HG03045 (cell line): Measurements from ENCODE around the gene MICU1.
A peak's percentile ranks its signal among the peaks of the same experiment; 100 is the strongest.
"Not testable (repeated sequence)": the region's sequence is repeated elsewhere in the genome, so short reads cannot be mapped to it uniquely, and the experiment has no call there.

ENCODE experiments used
- ATAC-seq: cut with Tn5 transposase; IDR thresholded peaks from one replicate; pipeline ENCODE4 v1.9.1; 2021; ENCODE audit warnings: mild to moderate bottlenecking, moderate library complexity; ENCODE audit not compliant: unreplicated experiment

MICU1 gene

DNA sequence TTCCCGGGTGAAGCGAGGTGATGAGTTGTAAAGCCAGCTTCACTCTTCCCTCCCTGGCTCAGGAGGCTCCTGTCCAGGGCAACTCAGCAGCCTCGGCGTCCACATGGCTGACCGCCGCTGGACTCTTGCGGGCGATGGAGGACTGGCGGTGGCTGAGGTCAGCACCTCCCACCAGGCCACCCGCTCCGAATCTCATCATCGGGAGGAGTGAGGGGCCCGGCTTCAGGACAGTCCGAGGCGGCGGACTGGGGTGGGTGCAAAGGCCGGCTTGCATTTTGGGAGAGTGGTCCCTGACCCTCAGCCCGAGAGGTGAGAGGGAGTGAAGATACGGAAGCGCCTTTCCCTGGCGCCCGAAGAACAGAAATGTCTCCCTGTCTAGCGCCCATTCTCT, 271.9 kb downstream of the MICU1 start:
- ATAC-seq = peak; percentile 22

DNA sequence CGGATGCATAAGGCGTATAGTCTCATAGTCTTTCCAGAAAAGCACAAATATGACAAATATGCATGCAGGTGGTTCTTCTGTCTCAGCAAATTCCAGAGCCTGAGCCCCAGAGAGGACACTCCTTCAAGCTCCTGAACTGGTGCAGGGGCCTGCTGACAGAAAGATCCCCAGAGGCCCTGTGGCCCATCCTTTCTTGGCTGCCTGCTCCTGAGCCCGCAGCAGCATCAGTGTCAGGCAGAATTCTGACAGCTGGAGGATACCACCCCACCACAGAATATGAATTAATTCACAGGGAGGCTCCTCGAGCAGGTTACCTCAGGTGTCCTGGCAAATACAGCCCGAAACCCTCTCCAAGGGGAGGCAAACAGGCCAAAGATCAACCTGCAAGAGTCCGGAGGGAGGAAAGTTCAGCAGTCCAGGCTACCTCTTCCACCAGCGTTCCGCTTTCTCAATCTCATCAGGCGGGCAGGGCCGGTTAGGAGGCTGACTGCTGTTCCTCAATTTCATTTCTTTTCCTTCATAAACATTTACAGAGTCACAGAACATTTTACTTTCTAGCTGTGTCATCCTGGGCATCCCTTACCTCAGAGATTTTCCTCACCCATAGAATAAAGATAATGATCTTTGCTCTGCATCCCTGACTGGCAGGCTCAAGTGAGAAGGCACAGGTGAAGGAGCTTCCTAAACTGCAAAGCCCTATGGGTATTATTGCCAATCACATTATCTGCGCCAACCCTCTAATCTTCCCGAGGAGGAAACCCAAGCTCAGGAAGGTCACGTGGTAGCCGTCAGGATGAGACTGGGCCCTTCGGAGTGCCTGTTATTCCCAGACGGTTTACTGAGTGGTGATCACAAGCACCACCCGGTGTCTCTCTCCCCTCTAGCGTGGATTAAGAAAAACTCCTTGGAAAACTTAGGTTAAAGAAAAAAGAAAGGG, 272.6 kb downstream of the MICU1 start:
- ATAC-seq = no peak

DNA sequence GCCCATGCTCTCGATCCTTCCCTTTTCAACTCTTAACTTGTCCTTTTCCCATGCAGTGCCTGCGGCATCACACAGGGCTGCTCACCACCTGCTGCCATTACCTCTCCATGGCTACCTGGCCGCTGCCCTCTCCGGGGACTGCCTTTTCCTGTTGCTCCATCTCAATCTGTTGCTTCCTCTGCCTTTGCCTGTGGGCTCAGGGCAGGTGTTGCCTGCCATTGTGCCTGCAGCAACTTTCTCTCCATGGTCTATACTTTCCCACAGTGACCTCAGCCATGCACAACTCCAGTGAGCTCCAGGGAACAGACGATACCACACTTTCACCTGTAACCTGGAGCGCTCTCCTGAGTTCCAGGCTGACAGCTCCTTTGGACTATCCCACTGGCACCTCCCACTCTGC, 274.4 kb downstream of the MICU1 start:
- ATAC-seq = no peak

DNA sequence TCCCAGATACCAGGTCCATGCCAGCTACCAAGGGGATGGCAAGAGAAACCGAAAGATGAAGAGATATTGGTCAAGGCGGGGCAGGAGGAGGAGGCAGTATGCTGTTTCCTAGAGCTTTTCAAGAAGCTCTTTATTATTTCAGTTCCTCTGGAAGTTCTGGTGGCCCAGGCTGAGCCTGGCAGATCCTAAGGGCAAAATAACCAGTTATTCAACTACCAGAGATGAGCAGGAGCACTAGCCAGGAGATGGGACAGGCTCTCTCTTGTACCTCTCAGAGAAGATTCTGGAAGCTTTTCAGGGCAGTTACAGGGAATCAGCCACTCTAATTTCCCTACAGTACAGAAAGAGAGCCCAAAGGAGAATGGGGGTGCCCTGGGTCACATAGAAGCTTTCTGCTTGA, 276.4 kb downstream of the MICU1 start:
- ATAC-seq = no peak

DNA sequence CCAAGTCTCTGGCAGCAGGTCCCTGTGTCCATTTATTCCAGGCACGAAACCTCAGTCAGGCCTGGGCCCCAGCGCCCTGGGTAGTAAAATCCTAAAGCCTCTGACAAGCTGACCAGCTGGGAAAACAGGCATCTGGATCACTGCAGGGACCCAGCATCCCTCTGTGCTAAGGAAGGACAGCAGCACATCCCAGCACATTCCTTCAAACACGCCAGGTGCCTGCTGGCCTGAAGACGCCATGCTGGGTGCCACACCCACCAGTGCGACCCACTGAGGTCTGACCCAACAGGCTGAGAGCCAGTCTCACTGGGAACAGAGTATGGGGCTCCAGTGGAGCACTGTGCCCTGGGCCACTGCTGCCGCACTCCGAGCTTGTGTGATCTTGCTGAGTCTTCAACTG, 277.6 kb downstream of the MICU1 start:
- no peak for ATAC-seq

DNA sequence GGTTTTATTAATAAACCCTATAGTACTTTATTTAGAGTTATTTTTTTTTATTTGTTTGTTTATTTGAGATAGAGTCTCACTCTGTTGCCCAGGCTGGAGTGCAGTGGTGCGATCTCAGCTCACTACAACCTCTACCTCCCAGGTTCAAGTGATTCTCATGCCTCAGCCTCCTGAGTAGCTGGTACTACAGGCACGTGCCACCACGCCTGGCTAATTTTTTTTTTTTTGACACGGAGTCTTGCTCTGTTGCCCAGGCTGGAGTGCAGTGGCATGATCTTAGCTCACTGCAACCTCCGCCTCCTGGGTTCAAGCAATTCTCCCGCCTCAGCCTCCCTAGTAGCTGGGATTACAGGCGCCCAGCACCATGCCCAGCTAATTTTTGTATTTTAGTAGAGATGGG, 279.8 kb downstream of the MICU1 start:
- ATAC-seq = not testable (repeated sequence)

DNA sequence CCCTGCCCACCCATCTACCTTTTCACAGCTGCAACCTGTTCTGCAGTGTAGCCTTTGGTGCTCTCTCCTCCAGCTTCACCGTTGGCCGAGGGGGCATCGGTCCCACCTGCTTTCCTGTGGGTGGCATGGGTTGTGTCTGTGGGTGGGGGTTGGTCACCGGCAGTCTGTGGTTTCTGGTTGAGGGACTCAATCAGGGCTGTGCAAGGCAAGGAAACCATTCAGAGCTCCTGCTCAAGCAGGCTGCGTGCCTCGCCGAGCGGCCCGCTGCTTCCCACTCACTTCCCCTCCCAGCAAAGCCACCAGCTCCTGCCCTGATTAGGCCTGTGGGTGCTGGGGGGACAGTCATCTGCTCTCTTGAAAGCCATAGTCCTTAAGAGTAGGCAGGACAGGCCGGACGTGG, 280.9 kb downstream of the MICU1 start:
- ATAC-seq = no peak

DNA sequence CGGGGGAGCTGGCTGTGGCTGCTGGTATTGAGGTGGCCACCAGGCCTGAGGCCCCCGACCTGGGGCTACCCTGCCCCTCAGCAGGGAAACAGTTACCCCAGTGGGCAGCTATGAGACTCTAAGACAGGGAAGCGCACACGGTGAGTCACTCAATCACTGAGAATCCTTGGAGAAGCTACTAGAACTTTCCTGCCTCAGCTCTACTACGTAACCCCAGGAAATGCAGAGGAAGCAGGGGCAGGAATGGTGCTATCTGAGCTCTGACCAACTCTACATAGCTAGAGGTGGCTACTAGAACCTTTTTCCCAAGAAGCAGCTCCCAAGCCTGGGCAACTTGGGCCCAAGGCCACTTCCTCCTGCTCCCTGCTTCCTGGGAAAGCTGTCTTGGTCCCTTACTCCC, 283.0 kb downstream of the MICU1 start:
- no peak for ATAC-seq

DNA sequence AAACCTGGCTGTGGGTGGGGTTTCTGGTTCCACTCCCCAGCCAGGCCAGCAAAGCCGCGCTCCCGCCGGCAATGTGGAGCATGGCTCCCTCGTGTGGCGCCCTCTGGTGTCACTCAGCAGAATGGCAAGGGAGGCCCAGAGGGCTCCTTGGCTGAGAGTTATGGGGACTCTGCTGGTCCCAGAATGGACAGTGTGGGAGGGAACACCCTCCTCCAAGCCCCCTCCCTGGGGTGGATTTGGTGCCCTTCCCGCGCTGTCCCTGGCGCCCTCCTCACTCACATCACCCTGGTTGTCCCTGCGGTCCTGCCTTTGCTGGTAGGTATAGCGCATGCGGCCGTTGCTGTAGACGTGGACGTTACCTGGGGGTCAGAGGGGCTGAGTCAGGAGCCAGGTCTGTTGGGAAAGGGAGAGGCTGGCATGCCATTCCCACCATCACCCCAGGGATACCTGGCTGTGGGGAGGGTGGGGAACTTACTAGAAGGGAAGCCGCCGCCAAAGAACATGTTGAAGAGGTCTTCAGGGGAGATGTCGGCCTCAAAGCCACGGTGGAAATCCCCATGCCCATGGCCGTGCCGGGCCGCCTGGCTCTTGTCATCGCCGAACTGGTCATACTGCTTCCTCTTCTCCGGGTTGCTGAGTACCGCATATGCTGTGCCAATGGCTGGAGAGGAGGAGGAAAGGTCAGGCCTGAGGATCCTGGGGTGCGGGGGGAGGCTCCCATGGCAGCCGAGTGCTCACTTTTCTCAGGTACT, 285.2 kb downstream of the MICU1 start:
- ATAC-seq = no peak

DNA sequence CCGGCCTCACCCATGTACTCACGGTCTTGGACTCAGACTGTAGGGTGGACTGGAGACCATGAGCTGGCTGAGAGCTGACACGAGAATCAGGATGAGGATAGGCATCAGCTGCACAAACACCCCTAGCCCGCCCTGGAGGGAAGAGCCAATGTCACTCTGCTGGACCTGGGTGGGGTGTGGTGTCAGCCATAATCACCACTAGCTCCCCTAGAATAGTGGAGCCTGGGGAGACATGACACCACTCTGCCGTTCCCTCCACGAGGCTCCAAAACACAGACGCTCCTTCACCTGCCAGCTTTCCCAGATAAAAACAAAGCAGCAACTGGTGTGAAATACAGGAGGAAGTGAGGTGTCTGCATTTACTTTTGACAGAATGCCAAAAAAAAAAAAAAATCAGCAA, 287.7 kb downstream of the MICU1 start:
- ATAC-seq = no peak

DNA sequence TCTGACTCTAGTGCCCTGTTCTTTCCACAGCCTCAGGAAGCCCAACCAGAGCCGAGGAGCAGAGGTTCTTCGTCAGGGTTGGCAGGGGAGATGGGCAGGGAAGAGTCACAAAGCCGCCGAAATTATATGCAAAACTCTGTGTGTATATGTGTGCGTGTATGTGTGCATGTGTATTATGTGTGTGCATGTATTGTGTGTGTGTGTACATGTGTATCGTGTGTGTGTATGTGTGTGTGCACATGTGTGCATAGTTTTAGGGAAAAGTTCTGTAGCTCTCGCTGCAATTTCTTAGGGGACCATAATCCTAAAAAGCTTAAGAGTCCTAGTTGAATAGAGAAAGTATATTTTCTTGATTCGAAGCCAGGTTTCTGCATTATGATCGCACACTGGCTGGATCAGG, 288.2 kb downstream of the MICU1 start:
- no peak for ATAC-seq

DNA sequence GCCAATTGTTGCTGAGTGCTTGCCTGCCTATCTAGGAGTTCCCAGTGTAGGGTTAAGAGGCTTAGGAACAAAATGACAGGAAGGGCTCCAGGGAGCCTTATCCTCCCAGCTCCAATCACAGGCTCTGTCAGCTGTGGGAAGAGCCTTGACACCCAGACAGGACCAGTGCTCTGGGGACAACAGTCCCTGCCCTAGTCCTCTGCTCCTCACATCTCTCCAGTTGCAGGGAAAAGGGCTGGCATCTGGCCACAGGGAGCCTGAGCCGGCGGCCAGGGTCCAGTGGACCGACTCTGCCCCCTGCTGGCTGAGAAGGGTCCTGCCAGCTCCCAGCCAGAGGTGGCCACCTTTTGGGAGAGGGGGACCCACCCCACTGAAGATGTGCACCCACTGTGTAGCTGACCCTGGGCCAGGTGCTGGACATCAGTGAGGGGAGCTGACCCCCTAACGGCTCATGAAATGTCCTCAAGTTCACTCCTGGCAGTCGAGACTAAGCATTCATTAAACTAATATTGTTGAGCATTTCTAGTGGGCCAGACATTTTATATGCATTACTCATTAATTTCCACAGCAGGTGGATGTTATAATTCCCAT, 288.7 kb downstream of the MICU1 start:
- ATAC-seq = no peak

DNA sequence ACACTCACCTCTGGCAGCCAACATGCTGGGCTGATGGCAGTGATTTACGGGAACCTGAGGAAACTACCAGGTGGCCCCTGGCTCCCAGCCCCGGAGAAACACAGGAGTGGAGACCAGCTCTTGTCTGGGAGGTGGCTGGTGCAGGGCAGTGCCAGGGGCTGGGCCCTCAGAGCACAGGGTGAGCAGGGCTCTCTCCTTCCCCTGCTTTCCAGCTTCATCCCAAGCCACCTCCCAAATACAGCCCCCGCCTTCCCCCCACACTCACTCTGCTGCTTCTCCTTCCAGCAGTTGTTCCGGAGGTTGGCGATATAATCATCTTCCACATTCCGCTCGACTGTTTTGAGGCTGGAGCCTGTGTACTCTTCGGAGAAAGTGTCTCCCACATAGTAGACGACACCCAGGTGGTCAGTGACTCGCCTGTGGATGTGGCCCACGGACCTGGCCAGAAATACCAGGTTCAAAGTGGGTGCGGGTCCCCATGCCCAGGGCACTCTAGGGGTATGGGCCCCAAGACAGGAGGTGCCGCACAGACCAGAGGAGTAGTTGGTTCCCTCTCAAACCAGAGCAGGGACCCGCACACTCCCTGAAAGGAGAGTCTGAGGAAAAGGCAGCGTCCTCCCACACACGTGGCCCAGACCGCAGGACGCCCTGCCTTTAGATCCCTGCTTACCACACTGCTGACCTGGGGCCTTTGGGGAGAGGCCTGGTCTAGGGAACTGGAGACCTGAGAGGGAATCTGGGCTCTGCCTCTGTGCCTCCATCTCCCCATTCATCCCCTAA, 289.4 kb downstream of the MICU1 start:
- ATAC-seq = no peak

DNA sequence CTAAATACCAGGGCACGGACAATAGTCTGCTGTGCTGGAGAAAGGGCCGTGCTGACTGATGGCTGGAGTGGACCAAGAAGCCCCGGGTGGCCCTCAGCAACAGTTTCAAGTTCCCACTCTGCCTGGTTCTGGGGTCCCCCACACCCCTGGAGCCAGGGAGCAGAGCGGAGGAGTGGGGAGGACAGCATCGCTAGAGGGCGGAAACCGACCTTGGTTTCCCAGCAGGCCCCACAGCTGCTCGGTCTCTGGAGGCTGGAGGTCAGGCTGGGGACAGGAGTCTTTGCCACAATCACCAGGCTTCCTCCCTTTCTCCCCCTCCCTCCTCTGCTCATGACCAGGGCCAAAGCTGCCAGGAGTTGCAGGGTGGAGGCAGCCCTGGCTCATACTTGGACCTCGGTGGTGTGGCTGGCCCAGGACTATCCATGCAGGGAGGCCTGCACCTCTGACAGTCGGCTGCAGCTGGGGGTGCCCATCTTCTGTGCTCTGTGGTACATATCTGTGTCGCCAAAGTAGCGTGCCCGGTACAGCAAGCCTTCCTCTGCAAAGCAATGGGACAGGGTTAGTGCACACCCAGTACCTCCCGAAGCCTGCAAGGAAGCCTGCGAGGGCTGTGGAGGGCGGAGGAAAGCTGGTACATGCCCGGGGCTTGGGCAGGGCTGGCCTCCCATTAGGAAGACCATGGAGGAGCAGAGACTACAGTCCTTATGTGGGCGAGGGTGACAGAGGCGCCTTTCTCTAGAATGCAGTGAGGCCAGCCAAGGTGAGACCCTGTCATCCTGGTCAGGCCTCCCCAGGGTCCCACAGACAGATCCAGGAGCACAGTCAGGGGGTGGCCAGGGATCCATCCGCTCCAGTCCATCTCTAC, 290.3 kb downstream of the MICU1 start:
- peak; percentile 23 for ATAC-seq

DNA sequence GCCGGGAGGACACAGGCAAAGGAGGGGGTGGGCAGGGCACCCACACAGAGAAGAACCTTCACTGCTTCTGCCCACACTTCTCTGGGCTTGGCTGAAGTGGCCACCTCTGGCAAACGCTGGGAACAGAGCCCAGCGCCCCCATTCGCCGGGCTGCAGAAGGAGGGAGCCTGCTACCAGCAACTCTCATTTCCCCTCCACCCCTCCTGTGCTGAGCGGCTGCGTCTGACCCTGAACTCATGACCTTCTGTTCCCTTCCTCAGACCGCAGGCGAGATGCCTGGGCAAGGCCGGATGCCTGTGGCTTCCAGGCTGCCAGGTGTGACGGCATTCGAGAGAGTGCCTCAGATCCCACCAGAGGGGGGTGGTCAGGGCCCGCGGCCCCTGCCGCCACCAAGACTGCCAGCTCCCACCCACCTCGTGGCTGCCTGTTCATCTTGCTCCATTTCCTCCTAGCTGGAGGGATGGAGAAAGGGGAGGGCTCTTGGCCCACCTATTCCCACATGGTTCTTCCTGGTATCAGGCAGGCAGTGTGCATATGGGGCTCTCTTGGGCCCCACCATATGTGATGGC, 291.0 kb downstream of the MICU1 start:
- peak; percentile 61 for ATAC-seq

DNA sequence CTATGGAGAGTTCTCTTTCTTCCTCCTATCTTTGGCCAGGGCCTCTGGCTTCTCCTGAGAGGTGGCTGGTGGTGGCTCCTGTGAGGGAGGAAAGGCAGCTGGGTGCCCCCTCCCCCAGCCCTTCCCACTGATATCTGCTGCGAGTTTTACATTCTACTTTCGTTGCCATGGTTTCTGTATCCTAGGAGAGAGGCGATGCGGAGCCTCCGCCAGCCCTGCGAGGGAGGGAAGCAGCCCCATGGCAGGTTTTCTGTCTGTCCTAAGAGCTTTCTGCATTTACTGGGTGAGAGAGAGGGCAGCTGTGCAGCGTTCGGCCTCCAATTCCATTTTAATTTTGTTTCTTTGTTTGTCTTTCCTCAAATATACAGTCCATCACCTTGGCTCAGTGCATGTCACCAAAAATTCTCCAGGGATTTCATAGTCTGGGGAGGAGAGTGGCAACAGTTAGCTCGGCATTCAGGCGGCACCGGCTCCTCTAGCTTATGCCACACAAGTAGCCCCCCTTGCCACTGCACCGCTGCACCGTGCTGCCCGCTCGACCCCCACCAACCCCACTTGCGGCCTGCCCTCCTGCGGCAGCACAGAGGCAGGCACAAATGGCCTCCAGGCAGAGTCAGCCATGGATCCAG, 291.6 kb downstream of the MICU1 start:
- no peak for ATAC-seq

DNA sequence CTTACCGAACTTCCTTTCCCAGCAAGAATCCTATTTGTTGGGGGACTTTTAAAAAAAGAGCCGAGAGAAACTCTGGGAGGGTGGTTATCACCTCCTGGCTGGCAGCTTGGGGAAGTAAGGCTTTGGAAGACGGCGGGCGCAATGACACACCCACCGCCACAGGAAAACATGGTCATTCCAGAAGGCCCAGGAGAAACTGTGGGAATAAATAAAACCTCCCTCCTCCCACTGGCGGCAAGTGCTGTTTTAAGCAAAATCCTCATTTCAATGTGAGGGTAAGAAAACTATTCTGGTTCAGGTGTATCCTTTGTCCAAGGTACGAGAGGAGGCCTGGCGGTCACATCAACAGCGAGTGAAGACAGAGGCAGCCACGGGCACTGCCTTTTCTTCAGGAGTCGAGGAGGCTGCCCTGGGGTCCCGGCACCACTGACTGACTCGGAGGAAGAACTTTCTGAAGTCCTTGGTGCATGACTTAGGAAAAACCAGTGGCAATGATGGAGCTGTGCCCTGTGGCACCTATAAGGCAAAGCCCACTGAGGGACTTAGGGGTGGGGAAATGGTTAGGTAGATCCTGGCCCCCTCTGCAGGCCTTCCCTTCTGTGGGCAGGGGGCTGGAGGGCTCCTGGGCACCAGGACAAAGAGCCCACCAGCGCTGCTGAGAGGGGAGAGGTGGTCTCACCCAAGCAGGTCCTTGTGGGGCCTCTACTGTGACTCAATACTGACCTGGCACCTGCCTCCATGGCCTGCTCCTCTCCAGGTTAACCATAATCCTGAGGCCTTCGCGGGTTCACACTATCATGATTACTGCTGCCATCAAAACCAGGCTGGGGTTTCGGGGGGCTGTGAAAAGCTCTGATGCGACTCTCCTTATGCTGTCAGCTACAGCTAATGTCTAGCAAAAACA, 292.5 kb downstream of the MICU1 start:
- ATAC-seq = no peak

DNA sequence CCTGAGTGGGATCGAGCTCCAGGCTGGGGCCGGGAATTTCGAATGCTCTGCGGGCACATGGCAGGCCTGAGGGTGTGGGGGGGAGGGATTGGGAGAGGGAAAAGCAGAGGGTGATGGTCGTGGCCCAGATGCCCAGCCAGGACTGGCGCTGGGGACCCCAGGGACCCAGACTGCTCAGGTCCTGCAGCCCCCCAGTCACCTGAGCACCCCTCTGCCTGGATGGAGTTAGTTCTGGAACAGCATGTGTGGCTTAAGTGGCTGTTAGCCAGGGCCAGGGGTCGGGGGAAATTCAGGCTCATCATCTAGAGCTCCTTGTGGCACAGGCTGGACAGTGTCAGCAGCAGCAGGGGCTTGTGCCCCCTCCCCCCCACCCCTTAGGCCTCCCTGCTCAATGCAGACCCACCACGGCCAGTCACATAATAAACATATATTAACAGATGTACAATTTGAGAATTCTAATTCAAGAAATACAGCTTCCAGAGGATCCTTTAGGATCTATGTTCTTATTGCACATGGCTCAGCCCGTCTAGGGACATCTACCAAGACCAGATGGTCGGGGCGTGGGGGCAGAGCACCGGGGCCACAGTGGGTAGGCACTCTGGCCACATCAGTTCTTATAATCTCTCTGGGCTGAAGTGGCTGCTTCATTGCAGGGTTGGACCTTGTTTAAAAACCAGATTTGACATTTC, 293.3 kb downstream of the MICU1 start:
- ATAC-seq = no peak
